ENCODE results near the gene ZNF213. TPM values are rescaled to one million over a fixed set of nuclear protein-coding genes. Genes with fewer than 3 reads are reported as not detected.

Gene ZNF213
- polyA plus RNA-seq, 1 donor from 2014 or later = 5.1 TPM

GRCh38 chr16:3129137-3130131, 5.4 kb upstream of the ZNF213 start:
- TF ChIP-seq MXI1 (conservative IDR thresholded peaks at IDR 0.05; ENCODE audit: poor library complexity, severe bottlenecking) (peak; percentile 36), SMC3 (conservative IDR thresholded peaks at IDR 0.05; ENCODE audit: poor library complexity) (peak; percentile 68), POLR2AphosphoS5 (IDR thresholded peaks at IDR 0.05) (no peak), RAD21 (conservative IDR thresholded peaks at IDR 0.05) (peak; percentile 70), CTCF (IDR thresholded peaks at IDR 0.05; ENCODE audit: poor library complexity, severe bottlenecking) (peak; percentile 93), REST (IDR thresholded peaks at IDR 0.05; ENCODE audit: borderline replicate concordance) (no peak), TAF1 (IDR thresholded peaks at IDR 0.05; ENCODE audit: low read depth) (no peak), EZH2 (IDR thresholded peaks at IDR 0.05; ENCODE audit: borderline replicate concordance, insufficient read depth, low read length, poor library complexity, severe bottlenecking) (no peak), EP300 (conservative IDR thresholded peaks at IDR 0.05; ENCODE audit: poor library complexity, severe bottlenecking) (no peak)
- Histone ChIP-seq H3K79me2 (replicated peaks; ENCODE audit: insufficient read depth, low read length) (peaks cover 19% of the 10 kb centered on the region), H3K27me3 (ENCODE audit: insufficient read depth, low read depth, low read length) (no peaks in the 10 kb centered on the region), H3K9ac (ENCODE audit: low read length) (no peak overlapping the region), H4K20me1 (ENCODE audit: insufficient read depth) (no peaks in the 10 kb centered on the region), H2AFZ (ENCODE audit: low read depth, low read length) (no peak overlapping the region), H3F3A (ENCODE audit: insufficient read depth, low read length, poor library complexity, severe bottlenecking) (no peaks in the 10 kb centered on the region), H3K9me3 (ENCODE audit: low read length) (no peaks in the 10 kb centered on the region), H3K4me2 (ENCODE audit: low read length) (no peak overlapping the region), H3K27ac (ENCODE audit: low read length) (peak overlapping the region; percentile 15), H3K4me3 (ENCODE audit: low read length) (peak overlapping the region; percentile 45), H3K9me2 (ENCODE audit: insufficient read depth, low read length) (no peaks in the 10 kb centered on the region), H3K36me3 (ENCODE audit: insufficient read depth, low read length) (no peaks in the 10 kb centered on the region)

GRCh38 chr16:3131755-3132377, 3.0 kb upstream of the ZNF213 start:
- Histone ChIP-seq H3K9me2 (ENCODE audit: insufficient read depth, low read length) (no peaks in the 10 kb centered on the region), H3K9me3 (ENCODE audit: low read length) (no peaks in the 10 kb centered on the region), H3K79me2 (replicated peaks; ENCODE audit: insufficient read depth, low read length) (peaks cover 32% of the 10 kb centered on the region), H3K36me3 (ENCODE audit: insufficient read depth, low read length) (no peaks in the 10 kb centered on the region), H3K27ac (ENCODE audit: low read length) (no peak overlapping the region), H3K27me3 (ENCODE audit: insufficient read depth, low read depth, low read length) (no peaks in the 10 kb centered on the region), H3K4me3 (ENCODE audit: low read length) (no peak overlapping the region), H2AFZ (ENCODE audit: low read depth, low read length) (no peak overlapping the region), H3K4me2 (ENCODE audit: low read length) (no peak overlapping the region), H3F3A (ENCODE audit: insufficient read depth, low read length, poor library complexity, severe bottlenecking) (no peaks in the 10 kb centered on the region), H4K20me1 (ENCODE audit: insufficient read depth) (no peaks in the 10 kb centered on the region), H3K9ac (ENCODE audit: low read length) (no peak overlapping the region)
- TF ChIP-seq SMC3 (conservative IDR thresholded peaks at IDR 0.05; ENCODE audit: poor library complexity) (peak; percentile 28), EZH2 (IDR thresholded peaks at IDR 0.05; ENCODE audit: borderline replicate concordance, insufficient read depth, low read length, poor library complexity, severe bottlenecking) (no peak), MXI1 (conservative IDR thresholded peaks at IDR 0.05; ENCODE audit: poor library complexity, severe bottlenecking) (no peak), TAF1 (IDR thresholded peaks at IDR 0.05; ENCODE audit: low read depth) (no peak), EP300 (conservative IDR thresholded peaks at IDR 0.05; ENCODE audit: poor library complexity, severe bottlenecking) (no peak), POLR2AphosphoS5 (IDR thresholded peaks at IDR 0.05) (no peak), REST (IDR thresholded peaks at IDR 0.05; ENCODE audit: borderline replicate concordance) (no peak), RAD21 (conservative IDR thresholded peaks at IDR 0.05) (peak; percentile 23), CTCF (IDR thresholded peaks at IDR 0.05; ENCODE audit: poor library complexity, severe bottlenecking) (peak; percentile 61)
